HEK293 (cell line): Measurements from ENCODE around the gene CLCNKA.

Experiments used
- CTCF ChIA-PET: fragments of 350-600 bp; formaldehyde crosslinking; extraction: SDS; loops from one replicate; lab custom pipeline; 2021; ENCODE audit warnings: antibody characterized with exemption; lab: Yijun Ruan, JAX
- POLR2A ChIA-PET: fragments of 300-600 bp; formaldehyde crosslinking; extraction: SDS; loops from one replicate; lab custom pipeline; 2020; ENCODE audit warnings: antibody characterized with exemption, inconsistent platforms; lab: Yijun Ruan, JAX
- H3K27ac ChIP-seq: fragments of 200-500 bp; sonication (Bioruptor generic); 2 replicates; pipeline ENCODE4 v1.5.1; 2014; ENCODE audit warnings: low read depth, low read length, control low read depth, inconsistent platforms; ENCODE audit errors: extremely low read depth
- H3K36me3 ChIP-seq, 2 experiments: fragments of 200-500 bp in 1 of 2; sonication (Bioruptor generic) in 1 of 2; 1 replicate in 1 of 2; 2 replicates in 1 of 2; pipeline ENCODE4 v1.5.1; 2014 to 2017; ENCODE audit warnings: inconsistent platforms in 2 of 2, low read length in 2 of 2; ENCODE audit not compliant: control insufficient read depth in 2 of 2, insufficient read depth in 1 of 2
- H3K4me1 ChIP-seq: fragments of 200-500 bp; sonication (Bioruptor generic); 2 replicates; pipeline ENCODE4 v1.5.1; 2014; ENCODE audit warnings: mild to moderate bottlenecking, low read length, inconsistent platforms; ENCODE audit not compliant: control insufficient read depth, insufficient read depth
- H3K4me3 ChIP-seq: 2 replicates; pipeline ENCODE4 v1.5.1; 2011; ENCODE audit warnings: low read depth, mild to moderate bottlenecking, control low read depth, low read length, moderate library complexity
- H3K9me3 ChIP-seq: fragments of 200-500 bp; sonication (Bioruptor generic); 2 replicates; pipeline ENCODE4 v1.5.1; 2014; ENCODE audit warnings: low read depth, low read length, inconsistent platforms; ENCODE audit not compliant: control insufficient read depth, insufficient read depth
- PATZ1 ChIP-seq: fragments of 450-650 bp; formaldehyde crosslinking; IDR thresholded peaks from 2 replicates; pipeline ENCODE4 v1.5.1; 2016; ENCODE audit warnings: missing biosample characterization, missing genetic modification characterization
- PRDM2 ChIP-seq: fragments of 450-650 bp; formaldehyde crosslinking; IDR thresholded peaks from 2 replicates; pipeline ENCODE4 v1.5.1; 2016; ENCODE audit warnings: missing biosample characterization, missing genetic modification characterization, borderline replicate concordance
- TCF7L2 ChIP-seq: IDR thresholded peaks from 2 replicates; pipeline ENCODE4 v1.6.1; 2011; ENCODE audit warnings: low read depth, mild to moderate bottlenecking, inconsistent platforms, low read length, moderate library complexity, borderline replicate concordance
- ZBTB10 ChIP-seq: fragments of 450-650 bp; formaldehyde crosslinking; IDR thresholded peaks from 2 replicates; pipeline ENCODE4 v1.5.1; 2016; ENCODE audit warnings: missing biosample characterization, missing genetic modification characterization
- ZNF155 ChIP-seq: fragments of 450-650 bp; formaldehyde crosslinking; IDR thresholded peaks from 2 replicates; pipeline ENCODE4 v1.5.1; 2016; ENCODE audit warnings: missing biosample characterization, missing genetic modification characterization
- ZNF2 ChIP-seq: fragments of 450-650 bp; formaldehyde crosslinking; IDR thresholded peaks from 2 replicates; pipeline ENCODE4 v1.5.1; 2016; ENCODE audit warnings: missing biosample characterization, missing genetic modification characterization
- ZNF366 ChIP-seq: fragments of 450-650 bp; formaldehyde crosslinking; conservative IDR thresholded peaks from 2 replicates; pipeline ENCODE4 v1.5.1; 2016; ENCODE audit warnings: missing biosample characterization, missing genetic modification characterization
- ZNF391 ChIP-seq: fragments of 450-650 bp; formaldehyde crosslinking; IDR thresholded peaks from 2 replicates; pipeline ENCODE4 v1.5.1; 2016; ENCODE audit warnings: low read depth, missing biosample characterization, missing genetic modification characterization, borderline replicate concordance
- ZNF416 ChIP-seq: fragments of 450-650 bp; formaldehyde crosslinking; IDR thresholded peaks from 2 replicates; pipeline ENCODE4 v1.5.1; 2016; ENCODE audit warnings: missing biosample characterization, missing genetic modification characterization
- ZNF449 ChIP-seq: fragments of 450-650 bp; formaldehyde crosslinking; IDR thresholded peaks from 2 replicates; pipeline ENCODE4 v1.5.1; 2017; ENCODE audit warnings: missing biosample characterization, mild to moderate bottlenecking, missing genetic modification characterization, moderate library complexity
- ZSCAN16 ChIP-seq: fragments of 450-650 bp; formaldehyde crosslinking; IDR thresholded peaks from 2 replicates; pipeline ENCODE4 v1.5.1; 2016; ENCODE audit warnings: missing biosample characterization, missing genetic modification characterization

CLCNKA gene

GRCh38 chr1:16018308-16018707 is 3.5 kb upstream of the CLCNKA start:
- no peaks in the 10 kb centered on the region for H3K4me1 ChIP-seq
- H3K4me3 ChIP-seq: no peak overlapping the region
- ChIA-PET CTCF (interaction anchor here (0.5 to 4.5 kb wide), 3 partner anchors 10 to 270 kb away, joined by 3 to 31 read pairs (median 9); no protein-coding TSS in a partner anchor), POLR2A (no interaction called here)
- no peaks in the 10 kb centered on the region for H3K36me3 ChIP-seq
- H3K9me3 ChIP-seq: no peaks in the 10 kb centered on the region
- no peak overlapping the region for H3K27ac ChIP-seq
- TF ChIP-seq ZNF2: no peak
- no peak for TF ChIP-seq ZNF449 (tag by site-specific recombination)
- TF ChIP-seq ZNF416 (tag by site-specific recombination): no peak
- no peak for TF ChIP-seq PATZ1 (tag by site-specific recombination)
- TF ChIP-seq ZNF155 (tag by site-specific recombination): no peak
- no peak for TF ChIP-seq ZSCAN16 (tag by site-specific recombination)
- TF ChIP-seq TCF7L2: no peak
- no peak for TF ChIP-seq ZNF391 (tag by site-specific recombination)
- no peak for TF ChIP-seq ZNF366 (tag by site-specific recombination)
- TF ChIP-seq ZBTB10: no peak
- TF ChIP-seq PRDM2 (tag by site-specific recombination): no peak
